ENCODE measurements around the gene NEK8. TPM values are rescaled to one million over a fixed set of nuclear protein-coding genes. Genes with fewer than 3 reads are reported as not detected.

Gene NEK8
- total RNA-seq, 2 donors from 2014 or later = 3.0 to 6.7 TPM

DNA sequence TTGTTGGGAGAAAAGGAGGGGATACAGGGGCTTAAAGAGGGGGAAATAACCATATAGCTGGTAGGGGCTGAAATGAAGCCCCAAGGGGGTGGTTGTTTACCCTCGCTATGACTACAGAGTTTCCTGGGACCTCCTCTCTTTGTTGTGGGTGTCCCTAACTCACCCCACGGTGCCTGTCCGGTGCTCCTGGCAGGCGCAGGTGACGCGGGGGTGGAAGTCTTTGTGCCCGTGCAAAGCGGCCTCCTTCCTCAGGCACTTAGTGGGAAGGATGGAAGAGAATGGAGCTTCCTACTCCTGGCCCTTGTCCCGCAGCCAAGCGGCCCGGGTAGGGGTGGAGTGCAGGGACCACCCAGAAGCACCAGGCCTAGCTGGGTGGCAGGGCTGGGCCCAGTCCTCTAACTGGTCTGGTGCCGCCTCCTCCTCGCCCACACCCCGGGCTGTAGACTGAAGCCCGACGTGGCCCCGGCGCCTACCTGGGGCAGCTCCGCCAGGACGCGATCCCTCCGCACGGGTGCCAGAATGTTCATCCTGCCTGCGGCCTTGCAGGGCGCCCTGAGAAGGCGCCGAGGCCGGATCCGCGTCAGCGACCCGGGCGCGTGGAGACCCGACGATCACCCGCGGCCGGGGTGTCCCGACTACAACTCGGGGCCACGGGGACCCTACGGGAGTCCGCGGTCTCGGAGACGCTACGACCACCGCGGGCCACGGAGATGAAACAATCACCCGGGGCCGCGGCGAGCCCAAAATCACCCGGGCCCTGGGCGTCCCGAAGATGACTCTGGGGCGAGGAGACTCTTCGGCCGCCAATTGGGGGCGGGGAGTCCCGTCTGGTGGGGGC is 11.6 kb upstream of the NEK8 start:
- Histone ChIP-seq H3K4me1 (peaks cover 11% of the 10 kb centered on the region), H3K36me3 (peaks cover 2% of the 10 kb centered on the region), H3K9me3 (no peaks in the 10 kb centered on the region), H3K27ac (peak overlapping the region; percentile 71), H3K9ac (ENCODE audit: low read depth in 2 of 2, low read length in 2 of 2) (peak overlapping the region; percentile 63 to 73), H3K27me3 (peaks cover 11% of the 10 kb centered on the region), H3K4me3 (peak overlapping the region; percentile 44)
- DNase-seq = peak; percentile 34
- TF ChIP-seq, protein P1, sequence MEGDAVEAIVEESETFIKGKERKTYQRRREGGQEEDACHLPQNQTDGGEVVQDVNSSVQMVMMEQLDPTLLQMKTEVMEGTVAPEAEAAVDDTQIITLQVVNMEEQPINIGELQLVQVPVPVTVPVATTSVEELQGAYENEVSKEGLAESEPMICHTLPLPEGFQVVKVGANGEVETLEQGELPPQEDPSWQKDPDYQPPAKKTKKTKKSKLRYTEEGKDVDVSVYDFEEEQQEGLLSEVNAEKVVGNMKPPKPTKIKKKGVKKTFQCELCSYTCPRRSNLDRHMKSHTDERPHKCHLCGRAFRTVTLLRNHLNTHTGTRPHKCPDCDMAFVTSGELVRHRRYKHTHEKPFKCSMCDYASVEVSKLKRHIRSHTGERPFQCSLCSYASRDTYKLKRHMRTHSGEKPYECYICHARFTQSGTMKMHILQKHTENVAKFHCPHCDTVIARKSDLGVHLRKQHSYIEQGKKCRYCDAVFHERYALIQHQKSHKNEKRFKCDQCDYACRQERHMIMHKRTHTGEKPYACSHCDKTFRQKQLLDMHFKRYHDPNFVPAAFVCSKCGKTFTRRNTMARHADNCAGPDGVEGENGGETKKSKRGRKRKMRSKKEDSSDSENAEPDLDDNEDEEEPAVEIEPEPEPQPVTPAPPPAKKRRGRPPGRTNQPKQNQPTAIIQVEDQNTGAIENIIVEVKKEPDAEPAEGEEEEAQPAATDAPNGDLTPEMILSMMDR (IDR thresholded peaks at IDR 0.05) = no peak
- intact Hi-C loops (cut with DNase I) = no loop called here

DNA sequence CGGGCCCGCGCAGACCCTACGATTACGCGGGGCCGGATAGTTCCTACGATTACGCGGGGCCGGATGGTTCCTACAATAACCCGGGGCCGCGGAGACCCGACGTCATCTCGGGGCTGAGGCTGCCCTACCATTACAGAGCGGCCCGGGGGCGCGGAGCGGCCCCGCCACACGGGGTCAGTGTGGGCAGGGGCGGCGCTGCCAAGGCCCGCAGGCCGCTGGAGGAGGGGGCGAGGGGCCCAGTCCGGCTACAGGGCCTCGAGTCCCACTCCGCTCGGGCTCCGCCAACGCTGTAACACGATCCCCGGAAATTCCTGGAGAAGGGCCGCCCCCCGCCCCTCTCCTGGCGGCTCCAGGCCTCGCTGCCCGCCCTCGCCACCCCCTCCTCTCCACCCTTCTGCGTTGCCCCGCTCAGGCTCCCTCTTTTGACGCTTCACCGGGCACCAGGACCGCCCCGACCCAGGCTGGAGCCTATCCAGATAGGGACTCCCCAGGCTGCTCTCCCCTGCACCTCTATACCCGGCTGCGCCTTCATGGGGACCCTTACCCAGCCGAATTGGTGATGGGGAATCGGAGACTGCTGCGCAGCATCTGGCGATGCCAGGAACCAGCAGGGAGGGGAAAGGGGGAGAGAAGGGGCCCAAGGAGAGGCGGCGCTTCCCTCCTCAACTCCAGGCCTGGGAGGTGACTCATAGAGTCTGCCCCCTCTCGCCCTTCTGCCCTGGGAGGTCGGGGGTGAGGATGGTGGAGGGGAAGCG is 10.8 kb upstream of the NEK8 start, which contains the start of gene RAB34:
TSS of gene RAB34 (minus strand) at position 291 of the 755 bp plus-strand sequence. CDS start 602 bp downstream, outside the sequence.
- peaks cover 11% of the 10 kb centered on the region for H3K27me3 ChIP-seq
- H3K9me3 ChIP-seq = no peaks in the 10 kb centered on the region
- TF ChIP-seq, protein P1 (IDR thresholded peaks at IDR 0.05) = no peak
- intact Hi-C loops (cut with DNase I) = no loop called here
- DNase-seq = peak; percentile 50
- peaks cover 10% of the 10 kb centered on the region for H3K36me3 ChIP-seq
- peaks cover 13% of the 10 kb centered on the region for H3K4me1 ChIP-seq
- H3K4me3 ChIP-seq = peak within 1 kb of the TSS; percentile 44
- peak within 1 kb of the TSS; percentile 63 to 73 for H3K9ac ChIP-seq (ENCODE audit: low read depth in 2 of 2, low read length in 2 of 2)
- H3K27ac ChIP-seq = peak within 1 kb of the TSS; percentile 71

DNA sequence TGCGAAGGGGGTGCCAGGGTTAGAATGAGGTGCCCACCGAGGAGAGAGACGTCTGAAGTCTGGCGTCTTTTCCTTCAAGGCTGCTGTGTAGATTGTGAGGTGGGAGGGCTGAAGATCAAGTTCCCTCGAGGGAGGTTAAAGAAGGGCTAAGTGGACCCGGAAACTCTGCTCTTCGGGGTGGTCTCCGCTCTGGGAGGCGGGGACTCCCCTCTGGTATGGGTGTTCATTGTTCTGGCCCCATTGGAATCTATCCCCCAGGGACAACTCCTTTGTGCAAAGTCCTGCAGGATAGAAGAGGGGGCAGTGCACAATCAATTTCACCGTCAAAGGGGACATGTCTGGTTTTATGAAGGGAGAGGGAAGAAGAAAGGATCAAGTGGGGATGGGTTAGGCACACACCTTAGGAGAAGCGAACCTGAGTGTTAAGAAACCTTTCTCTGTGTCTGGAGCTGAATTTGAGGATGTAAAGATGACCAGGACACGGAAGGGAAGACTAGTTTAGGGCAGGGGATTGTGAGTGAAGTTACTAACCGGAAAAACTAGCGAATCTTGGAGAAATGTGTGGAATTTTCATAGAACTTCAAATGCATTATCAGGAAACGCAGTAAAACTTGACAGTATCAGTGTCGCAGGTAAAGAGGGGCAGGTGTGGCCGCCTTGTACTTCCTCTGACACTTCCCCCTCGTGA is 10.1 kb upstream of the NEK8 start:
- DNase-seq = no peak
- Histone ChIP-seq H3K4me1 (peaks cover 13% of the 10 kb centered on the region), H3K4me3 (peak overlapping the region; percentile 70), H3K9ac (ENCODE audit: low read depth in 2 of 2, low read length in 2 of 2) (peak overlapping the region; percentile 30 to 73), H3K9me3 (no peaks in the 10 kb centered on the region), H3K27me3 (peaks cover 11% of the 10 kb centered on the region), H3K36me3 (peaks cover 12% of the 10 kb centered on the region), H3K27ac (peak overlapping the region; percentile 71)
- intact Hi-C loops (cut with DNase I) = no loop called here
- TF ChIP-seq, protein P1 (IDR thresholded peaks at IDR 0.05) = no peak

DNA sequence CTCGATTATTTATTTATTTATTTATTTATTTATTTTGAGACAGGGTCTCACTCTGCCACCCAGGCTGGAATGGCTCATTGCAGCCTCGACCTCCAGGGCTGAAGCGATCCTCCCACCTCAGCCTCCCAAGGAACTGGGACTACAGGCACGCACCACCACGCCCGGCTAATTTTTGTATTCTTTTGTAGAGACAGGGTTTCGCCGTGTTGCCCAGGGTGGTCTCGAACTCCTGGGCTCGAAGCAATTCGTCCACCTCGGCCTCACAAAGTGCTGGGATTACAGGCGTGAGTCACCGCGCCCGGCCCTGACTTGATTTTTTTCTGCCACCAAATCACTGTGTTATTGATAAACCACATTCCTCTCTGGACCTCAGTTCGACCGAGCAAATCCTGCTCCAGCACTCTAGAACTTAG is 9.6 kb upstream of the NEK8 start:
- no peak for DNase-seq
- no peaks in the 10 kb centered on the region for H3K9me3 ChIP-seq
- peak overlapping the region; percentile 32 to 99 for H3K9ac ChIP-seq (ENCODE audit: low read depth in 2 of 2, low read length in 2 of 2)
- peaks cover 12% of the 10 kb centered on the region for H3K36me3 ChIP-seq
- peak overlapping the region; percentile 70 for H3K4me3 ChIP-seq
- peak overlapping the region; percentile 71 for H3K27ac ChIP-seq
- H3K27me3 ChIP-seq = peaks cover 11% of the 10 kb centered on the region
- intact Hi-C loops (cut with DNase I) = no loop called here
- TF ChIP-seq, protein P1 (IDR thresholded peaks at IDR 0.05) = no peak
- peaks cover 13% of the 10 kb centered on the region for H3K4me1 ChIP-seq

Measured in colonic mucosa (tissue), 4 donors.